Panc1 (cell line): ENCODE results near the gene SETD3. TPM values are rescaled to one million over a fixed set of nuclear protein-coding genes. Genes with fewer than 3 reads are reported as not detected.

Experiments used
- ATAC-seq: fragments of 200-7000 bp; cut with Tn5 transposase; 2 replicates; pipeline ENCODE4 v1.9.1; 2020; ENCODE audit warnings: mild to moderate bottlenecking, moderate library complexity
- BruUV-seq: library from RNA; stranded (reverse); fragments of 400-500 nt; replicated peaks from 2 replicates; lab custom pipeline; 2021; lab: Mats Ljungman, UMichigan
- CTCF ChIA-PET: fragments of 300-600 bp; sonication (Branson Sonifier 250); formaldehyde crosslinking; loops from one replicate; lab custom pipeline; 2022; ENCODE audit warnings: antibody characterized with exemption; lab: Charles Lee
- POLR2A ChIA-PET: fragments of 300-600 bp; sonication (Branson Sonifier 250); formaldehyde crosslinking; loops from one replicate; lab custom pipeline; 2022; ENCODE audit warnings: antibody characterized with exemption; lab: Charles Lee
- DNase-seq: peaks from one replicate; pipeline ENCODE4 v3.0.0-alpha.2; 2010; ENCODE audit warnings: low read depth, low spot score
- H3K27ac ChIP-seq: 2 replicates; pipeline ENCODE4 v1.5.1; 2011; ENCODE audit warnings: mild to moderate bottlenecking, low read length, inconsistent platforms
- H3K27me3 ChIP-seq: fragments of 200-500 bp; sonication (Bioruptor generic); 2 replicates; pipeline ENCODE4 v1.6.0; 2014; ENCODE audit warnings: low read length, inconsistent platforms; ENCODE audit not compliant: control insufficient read depth, insufficient read depth
- H3K36me3 ChIP-seq: fragments of 200-500 bp; sonication (Bioruptor generic); 2 replicates; pipeline ENCODE4 v1.5.1; 2014; ENCODE audit warnings: inconsistent platforms, mild to moderate bottlenecking, low read length, moderate library complexity; ENCODE audit not compliant: control insufficient read depth, insufficient read depth
- H3K4me1 ChIP-seq: 2 replicates; pipeline ENCODE4 v1.5.1; 2011; ENCODE audit warnings: inconsistent platforms, mild to moderate bottlenecking, low read length, moderate library complexity; ENCODE audit not compliant: control insufficient read depth, insufficient read depth
- H3K4me3 ChIP-seq, 2 experiments: 2 replicates each; pipeline ENCODE4 v1.5.1; 2011 to 2012; ENCODE audit warnings: low read depth in 2 of 2, low read length in 2 of 2, mild to moderate bottlenecking in 2 of 2, inconsistent platforms in 1 of 2, moderate library complexity in 1 of 2
- H3K9me3 ChIP-seq: fragments of 200-500 bp; sonication (Bioruptor generic); 2 replicates; pipeline ENCODE4 v1.5.1; 2014; ENCODE audit warnings: low read depth, mild to moderate bottlenecking, inconsistent platforms, low read length, moderate library complexity; ENCODE audit not compliant: control insufficient read depth, insufficient read depth
- CTCF ChIP-seq: fragments of 450-650 bp; IDR thresholded peaks from 2 replicates; pipeline ENCODE4 v1.5.1; 2017; ENCODE audit warnings: mild to moderate bottlenecking
- POLR2AphosphoS5 ChIP-seq: IDR thresholded peaks from 2 replicates; pipeline ENCODE4 v1.6.1; 2012; ENCODE audit warnings: mild to moderate bottlenecking, low read depth, low read length, moderate library complexity
- REST ChIP-seq, 2 experiments: IDR thresholded peaks; 2 replicates each; pipeline ENCODE4 v1.6.1; 2011 to 2012; ENCODE audit warnings: low read depth in 2 of 2, control low read depth in 1 of 2, low read length in 1 of 2, mild to moderate bottlenecking in 1 of 2, moderate library complexity in 1 of 2; ENCODE audit not compliant: insufficient read depth in 1 of 2
- SIN3A ChIP-seq: IDR thresholded peaks from 2 replicates; pipeline ENCODE4 v1.6.1; 2012; ENCODE audit warnings: low read depth, mild to moderate bottlenecking, low read length, moderate library complexity, borderline replicate concordance; ENCODE audit not compliant: insufficient read depth
- TCF7L2 ChIP-seq: IDR thresholded peaks from 2 replicates; pipeline ENCODE4 v1.6.1; 2011; ENCODE audit warnings: mild to moderate bottlenecking, low read depth, low read length, inconsistent platforms
- in situ Hi-C: cut with HindIII; loops from 2 replicates; pipeline ENCODE4 v1.10.0; 2016; ENCODE audit warnings: low sequenced_read_pairs, low pct_unique_long_range_greater_than_20kb
- intact Hi-C: fragments of 100-400 bp; cut with micrococcal nuclease; formaldehyde crosslinking; loops from one replicate; pipeline ENCODE4 v1.10.0; 2022; ENCODE audit not compliant: unreplicated experiment
- total RNA-seq: library from RNA; stranded (reverse); gene quantifications from one replicate; pipeline ENCODE4 v1.2.1, GENCODE V29; 2021; ENCODE audit not compliant: unreplicated experiment

Gene SETD3
- total RNA-seq, 1 experiment from 2014 or later = 51.1 TPM

GRCh38 chr14:99465288-99465687 is 15.4 kb downstream of the SETD3 start:
- POLR2A ChIA-PET = no interaction called here
- no peaks in the 10 kb centered on the region for H3K27me3 ChIP-seq
- H3K27ac ChIP-seq = no peak overlapping the region
- ATAC-seq = no peak
- in situ Hi-C loops (no loop called here), intact Hi-C loops (no loop called here)
- no TSS peak for BruUV-seq
- H3K4me3 ChIP-seq = no peak overlapping the region
- no peak for DNase-seq
- H3K36me3 ChIP-seq = peaks cover 2% of the 10 kb centered on the region; the same call in 1 of the 2 replicates
- TF ChIP-seq TCF7L2 (no peak), POLR2AphosphoS5 (no peak), SIN3A (no peak), REST (IDR thresholded peaks at IDR 0.05; ENCODE audit: insufficient read depth in 1 of 2, low read depth in 2 of 2, low read length in 1 of 2) (no peak), CTCF (no peak)
- no peaks in the 10 kb centered on the region for H3K9me3 ChIP-seq
- CTCF ChIA-PET = no interaction called here
- no peaks in the 10 kb centered on the region for H3K4me1 ChIP-seq

- in situ Hi-C loops = no loop called here
- DNase-seq (no peak), ATAC-seq (no peak)
- TF ChIP-seq REST (IDR thresholded peaks at IDR 0.05; ENCODE audit: insufficient read depth in 1 of 2, low read depth in 2 of 2, low read length in 1 of 2) (no peak), POLR2AphosphoS5 (no peak), TCF7L2 (no peak), SIN3A (no peak), CTCF (no peak)
- no TSS peak for BruUV-seq
- H3K27ac ChIP-seq = no peak overlapping the region
- ChIA-PET CTCF (no interaction called here), POLR2A (no interaction called here)
- peaks cover 2% of the 10 kb centered on the region; the same call in 1 of the 2 replicates for H3K36me3 ChIP-seq
- H3K4me1 ChIP-seq = no peaks in the 10 kb centered on the region
- H3K4me3 ChIP-seq = no peak overlapping the region
- H3K9me3 ChIP-seq = no peaks in the 10 kb centered on the region
- intact Hi-C loops = no loop called here
- H3K27me3 ChIP-seq = no peaks in the 10 kb centered on the region
Observed at GRCh38 chr14:99463974-99464373, 16.7 kb downstream of the SETD3 start.
